Measurements from ENCODE around the gene DSE.

DSE gene

DNA sequence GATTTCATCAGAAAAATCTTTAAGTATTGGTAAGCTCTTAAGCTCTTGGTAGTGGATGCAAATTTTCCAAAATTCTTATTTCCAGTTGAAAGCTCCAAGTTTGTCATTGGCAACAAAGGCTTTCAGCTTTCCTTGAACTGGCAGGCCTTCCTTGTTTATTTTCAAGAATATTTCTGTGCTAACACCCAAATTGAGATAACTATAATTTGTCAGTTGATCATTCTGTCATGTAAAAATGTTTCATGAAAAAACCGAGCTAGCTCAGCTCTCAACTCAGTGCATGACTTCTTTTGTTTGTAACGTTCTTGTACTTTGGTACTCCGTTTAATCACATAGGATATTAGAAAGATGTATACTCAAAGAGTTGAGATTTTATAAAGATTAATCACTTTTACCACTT lies 51.5 kb downstream of the DSE start:
- Histone ChIP-seq H3K27me3 (no peaks in the 10 kb centered on the region), H3K9me3 (no peaks in the 10 kb centered on the region), H3K27ac (no peak overlapping the region), H3K4me3 (ENCODE audit: low read depth in 1 of 2, low read length in 1 of 2) (no peak overlapping the region), H3K4me1 (ENCODE audit: control insufficient read depth in 1 of 2, insufficient read depth in 1 of 2, low read depth in 1 of 2, low read length in 1 of 2) (peaks cover 0 to 3% of the 10 kb centered on the region in 2 experiments), H3K36me3 (peaks cover 7% of the 10 kb centered on the region)
- no peak for TF ChIP-seq CTCF (IDR thresholded peaks at IDR 0.05)

DNA sequence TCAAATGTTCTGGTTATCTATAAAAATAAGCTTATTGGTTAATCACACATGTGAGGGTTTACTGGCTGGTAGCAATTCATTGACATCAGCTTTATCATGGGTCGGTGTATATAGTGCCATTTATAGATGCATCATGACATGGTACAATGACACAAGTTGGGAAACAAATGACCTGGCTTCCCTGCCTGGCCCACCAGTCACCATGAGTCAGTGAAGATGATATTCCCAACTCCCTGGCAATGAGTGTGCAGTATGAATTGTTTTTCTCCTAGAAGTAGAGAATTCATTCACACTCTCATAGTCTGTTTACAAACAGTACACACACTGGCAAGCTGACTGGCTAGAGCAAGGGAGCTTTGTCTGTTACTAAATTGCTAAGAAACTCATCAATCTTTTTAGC lies 53.3 kb downstream of the DSE start:
- Histone ChIP-seq H3K27me3 (no peaks in the 10 kb centered on the region), H3K4me3 (ENCODE audit: low read depth in 1 of 2, low read length in 1 of 2) (no peak overlapping the region), H3K36me3 (peaks cover 7% of the 10 kb centered on the region), H3K27ac (no peak overlapping the region), H3K9me3 (no peaks in the 10 kb centered on the region), H3K4me1 (ENCODE audit: control insufficient read depth in 1 of 2, insufficient read depth in 1 of 2, low read depth in 1 of 2, low read length in 1 of 2) (peaks cover 0 to 3% of the 10 kb centered on the region in 2 experiments)
- no peak for TF ChIP-seq CTCF (IDR thresholded peaks at IDR 0.05)

GRCh38 chr6:116426551-116426950 lies 55.8 kb downstream of the DSE start:
- peaks cover 7% of the 10 kb centered on the region for H3K36me3 ChIP-seq
- H3K4me1 ChIP-seq (ENCODE audit: control insufficient read depth in 1 of 2, insufficient read depth in 1 of 2, low read depth in 1 of 2, low read length in 1 of 2), result peaks cover 0 to 3% of the 10 kb centered on the region in 2 experiments
- H3K27ac ChIP-seq, result no peak overlapping the region
- no peak overlapping the region for H3K4me3 ChIP-seq (ENCODE audit: low read depth in 1 of 2, low read length in 1 of 2)
- no peaks in the 10 kb centered on the region for H3K9me3 ChIP-seq
- no peaks in the 10 kb centered on the region for H3K27me3 ChIP-seq
- no peak for TF ChIP-seq CTCF (IDR thresholded peaks at IDR 0.05)

DNA sequence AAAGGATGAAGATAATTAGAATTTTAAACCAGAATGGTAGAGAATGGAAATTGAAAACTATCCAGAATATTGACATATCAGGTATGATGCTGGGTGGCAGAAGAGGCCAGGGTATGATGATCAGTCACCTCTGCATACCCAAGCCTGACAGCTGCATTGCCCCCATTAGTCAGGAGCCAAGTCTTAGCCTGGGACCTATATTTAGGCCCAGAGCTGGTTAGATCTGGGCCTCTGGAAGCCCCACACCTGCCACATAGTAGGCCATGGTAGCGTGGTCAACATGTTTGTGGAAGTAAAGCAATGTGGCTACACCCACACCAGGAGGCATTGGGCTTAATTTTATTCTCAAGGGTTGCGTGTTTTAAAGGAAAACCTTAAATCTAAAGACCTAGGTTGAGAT lies 58.4 kb downstream of the DSE start:
- Histone ChIP-seq H3K4me1 (ENCODE audit: control insufficient read depth in 1 of 2, insufficient read depth in 1 of 2, low read depth in 1 of 2, low read length in 1 of 2) (peaks cover 0 to 3% of the 10 kb centered on the region in 2 experiments), H3K36me3 (peaks cover 7% of the 10 kb centered on the region), H3K9me3 (no peaks in the 10 kb centered on the region), H3K4me3 (ENCODE audit: low read depth in 1 of 2, low read length in 1 of 2) (no peak overlapping the region), H3K27me3 (no peaks in the 10 kb centered on the region), H3K27ac (no peak overlapping the region)
- TF ChIP-seq CTCF (IDR thresholded peaks at IDR 0.05), result no peak

DNA sequence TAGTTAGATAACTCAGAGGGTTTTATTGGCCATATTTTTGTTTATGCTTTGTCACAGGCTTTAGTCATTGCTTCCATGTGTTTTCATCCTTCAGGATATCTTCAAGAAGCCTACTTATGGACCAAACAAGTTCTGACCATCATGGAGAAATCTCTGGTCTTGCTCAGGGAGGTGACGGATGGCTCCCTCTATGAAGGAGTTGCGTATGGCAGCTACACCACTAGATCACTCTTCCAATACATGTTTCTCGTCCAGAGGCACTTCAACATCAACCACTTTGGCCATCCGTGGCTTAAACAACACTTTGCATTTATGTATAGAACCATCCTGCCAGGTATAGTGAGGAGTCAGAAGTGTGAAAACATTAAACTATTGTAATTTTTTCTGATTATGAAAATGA lies 60.1 kb downstream of the DSE start:
- TF ChIP-seq CTCF (IDR thresholded peaks at IDR 0.05), result no peak
- H3K27ac ChIP-seq, result no peak overlapping the region
- H3K4me1 ChIP-seq (ENCODE audit: control insufficient read depth in 1 of 2, insufficient read depth in 1 of 2, low read depth in 1 of 2, low read length in 1 of 2), result no peaks in the 10 kb centered on the region
- H3K36me3 ChIP-seq, result peaks cover 7% of the 10 kb centered on the region
- no peak overlapping the region for H3K4me3 ChIP-seq (ENCODE audit: low read depth in 1 of 2, low read length in 1 of 2)
- no peaks in the 10 kb centered on the region for H3K27me3 ChIP-seq
- no peaks in the 10 kb centered on the region for H3K9me3 ChIP-seq
